Measurements from ENCODE around the gene TIAL1. TPM values are rescaled to one million over a fixed set of nuclear protein-coding genes. Genes with fewer than 3 reads are reported as not detected.

The TIAL1 gene
- total and polyA plus RNA-seq, 10 of the 15 experiments (the other 5 are each of a cell fraction or from before 2014, with no cell fraction given): 26.0 to 159 (median 62.8) TPM

GRCh38 chr10:119549247-119549999 lies 47.3 kb downstream of the TIAL1 start:
- Histone ChIP-seq H3K4me1 (ENCODE audit: control insufficient read depth, insufficient read depth, low read length) (no peaks in the 10 kb centered on the region), H4K20me1 (ENCODE audit: control insufficient read depth, insufficient read depth) (no peaks in the 10 kb centered on the region), H2AFZ (ENCODE audit: control insufficient read depth, low read depth, low read length) (no peak overlapping the region), H3K79me2 (ENCODE audit: control insufficient read depth, insufficient read depth, low read length) (no peaks in the 10 kb centered on the region), H3K4me2 (ENCODE audit: control insufficient read depth, insufficient read depth) (no peak overlapping the region), H3K4me3 (no peak overlapping the region), H3K27ac (ENCODE audit: control insufficient read depth, insufficient read depth) (no peak overlapping the region), H3K27me3 (replicated peaks in 1 of 2; ENCODE audit: control insufficient read depth in 2 of 2, insufficient read depth in 2 of 2, low read length in 1 of 2) (no peaks in the 10 kb centered on the region), H3K9ac (ENCODE audit: control insufficient read depth, insufficient read depth, low read length) (no peak overlapping the region), H3K9me3 (replicated peaks; ENCODE audit: control insufficient read depth, insufficient read depth, low read length) (no peaks in the 10 kb centered on the region), H3K36me3 (ENCODE audit: control insufficient read depth in 2 of 2, insufficient read depth in 2 of 2, low read length in 1 of 2) (no peaks in the 10 kb centered on the region)
- in situ Hi-C loops (cut with MboI) (no loop called here), intact Hi-C loops (cut with micrococcal nuclease; ENCODE audit: unreplicated experiment) (no loop called here)
- ChIA-PET SMC1A (ENCODE audit: uncharacterized antibody, unreplicated experiment) (interaction anchor here (0.6 to 1.6 kb wide), 3 partner anchors 20 to 1271 kb away, joined by 3 to 6 read pairs (median 4); no protein-coding TSS in a partner anchor), CTCF (interaction anchor here (1.6 to 1.7 kb wide), 2 partner anchors 53 to 349 kb away, joined by 5 to 6 read pairs; no protein-coding TSS in a partner anchor), RAD21 (ENCODE audit: unreplicated experiment) (no interaction called here), POLR2A (no interaction called here)
- FAIRE-seq (no peak), ATAC-seq (no peak), DNase-seq (ENCODE audit: low read depth, low spot score) (no peak)
- no TSS peak for BruUV-seq (replicated peaks)
- TF ChIP-seq MAX (IDR thresholded peaks at IDR 0.05; ENCODE audit: low read depth, low read length) (no peak), GABPA (IDR thresholded peaks at IDR 0.05; ENCODE audit: low read depth) (no peak), ASH2L (IDR thresholded peaks at IDR 0.05; ENCODE audit: borderline replicate concordance, low read depth) (no peak), BMI1 (IDR thresholded peaks at IDR 0.05; ENCODE audit: borderline replicate concordance) (no peak)
- WGBS (ENCODE audit: insufficient coverage, insufficient replicate concordance, low lambda C conversion rate, missing lambda C conversion rate): 21% methylated on average over 2 of the region's 2 CpGs

GRCh38 chr10:119546009-119546408 lies 50.8 kb downstream of the TIAL1 start:
- Histone ChIP-seq H2AFZ (ENCODE audit: control insufficient read depth, low read depth, low read length) (no peak overlapping the region), H3K4me1 (ENCODE audit: control insufficient read depth, insufficient read depth, low read length) (no peaks in the 10 kb centered on the region), H3K79me2 (ENCODE audit: control insufficient read depth, insufficient read depth, low read length) (peaks cover 14% of the 10 kb centered on the region), H3K27me3 (replicated peaks in 1 of 2; ENCODE audit: control insufficient read depth in 2 of 2, insufficient read depth in 2 of 2, low read length in 1 of 2) (no peaks in the 10 kb centered on the region), H3K4me3 (no peak overlapping the region), H3K9ac (ENCODE audit: control insufficient read depth, insufficient read depth, low read length) (no peak overlapping the region), H3K4me2 (ENCODE audit: control insufficient read depth, insufficient read depth) (no peak overlapping the region), H4K20me1 (ENCODE audit: control insufficient read depth, insufficient read depth) (no peaks in the 10 kb centered on the region), H3K27ac (ENCODE audit: control insufficient read depth, insufficient read depth) (no peak overlapping the region), H3K9me3 (replicated peaks; ENCODE audit: control insufficient read depth, insufficient read depth, low read length) (no peaks in the 10 kb centered on the region), H3K36me3 (ENCODE audit: control insufficient read depth in 2 of 2, insufficient read depth in 2 of 2, low read length in 1 of 2) (no peaks in the 10 kb centered on the region)
- WGBS (ENCODE audit: insufficient coverage, insufficient replicate concordance, low lambda C conversion rate, missing lambda C conversion rate): 47% methylated on average over 3 of the region's 3 CpGs
- no TSS peak for BruUV-seq (replicated peaks)
- ATAC-seq (no peak), DNase-seq (ENCODE audit: low read depth, low spot score) (no peak), FAIRE-seq (no peak)
- POLR2A ChIA-PET: interaction anchor here (0.6 kb wide), 1 partner anchor 37 kb away, joined by 4 read pairs; no protein-coding TSS in a partner anchor
- RAD21 ChIA-PET (ENCODE audit: unreplicated experiment): interaction anchor here (0.6 kb wide), 1 partner anchor 183 kb away, joined by 3 read pairs; no protein-coding TSS in a partner anchor
- intact Hi-C loops (cut with micrococcal nuclease; ENCODE audit: unreplicated experiment): no loop called here
- SMC1A ChIA-PET (ENCODE audit: uncharacterized antibody, unreplicated experiment): interaction anchor here (1.5 kb wide), 1 partner anchor 347 kb away, joined by 4 read pairs; no protein-coding TSS in a partner anchor
- in situ Hi-C loops (cut with MboI): no loop called here
- CTCF ChIA-PET: interaction anchor here (0.5 to 1.5 kb wide), 6 partner anchors 29 to 347 kb away, joined by 3 to 5 read pairs (median 3); no protein-coding TSS in a partner anchor
- TF ChIP-seq PAX8 (IDR thresholded peaks at IDR 0.05) (no peak), REST (IDR thresholded peaks at IDR 0.05; ENCODE audit: low read depth, low read length) (no peak), MLLT1 (IDR thresholded peaks at IDR 0.05) (no peak), NFYB (IDR thresholded peaks at IDR 0.05; ENCODE audit: insufficient read depth, low read depth, low read length) (no peak), IRF5 (IDR thresholded peaks at IDR 0.05; ENCODE audit: borderline replicate concordance) (no peak)
